Measurements from ENCODE around the gene SCO2. TPM values are rescaled to one million over a fixed set of nuclear protein-coding genes. Genes with fewer than 3 reads are reported as not detected.

Gene SCO2
- total RNA-seq, 1 experiment from 2014 or later: 6.5 TPM

GRCh38 chr22:50500452-50500851 lies 24.9 kb downstream of the SCO2 start:
- TF ChIP-seq CTCF (IDR thresholded peaks at IDR 0.05; ENCODE audit: insufficient read depth in 1 of 2, low read depth in 1 of 2, low read length in 1 of 2, severe bottlenecking in 1 of 2, unreplicated experiment in 1 of 2): no peak
- H3K27me3 Mint-ChIP-seq (ENCODE audit: insufficient read depth, unreplicated experiment): no peaks in the 10 kb centered on the region
- Histone ChIP-seq H3K9me3 (no peaks in the 10 kb centered on the region), H3K4me1 (peaks cover 6% of the 10 kb centered on the region; the same call in 1 of the 2 replicates), H3K36me3 (ENCODE audit: control insufficient read depth, insufficient read depth, low read length) (no peaks in the 10 kb centered on the region; the same call in 1 of the 2 replicates), H3K27me3 (replicated peaks; ENCODE audit: control insufficient read depth, insufficient read depth, low read length) (no peaks in the 10 kb centered on the region), H3K4me3 (ENCODE audit: low read depth, low read length) (no peak overlapping the region)
- DNase-seq: no peak
- CTCF ChIA-PET: interaction anchor here (0.7 to 3.8 kb wide), 2 partner anchors 7 to 9 kb away, joined by 3 to 14 read pairs; partner anchors contain the start of genes LMF2 and NCAPH2
- H3K9me3 Mint-ChIP-seq (ENCODE audit: unreplicated experiment): no peaks in the 10 kb centered on the region
- no TSS peak for BruUV-seq (replicated peaks)
- intact Hi-C loops (cut with micrococcal nuclease; ENCODE audit: unreplicated experiment): loop anchor here (10.0 kb wide), 1 partner anchor 106 kb away; no protein-coding TSS in a partner anchor
- no peak overlapping the region for H3K27ac Mint-ChIP-seq (ENCODE audit: unreplicated experiment)
- no peak overlapping the region for H3K4me3 Mint-ChIP-seq (ENCODE audit: unreplicated experiment)
- H3K36me3 Mint-ChIP-seq (ENCODE audit: insufficient read depth, unreplicated experiment): peaks cover 5% of the 10 kb centered on the region
- peaks cover 7% of the 10 kb centered on the region for H3K4me1 Mint-ChIP-seq (ENCODE audit: low read depth, unreplicated experiment)
- POLR2A ChIA-PET: no interaction called here

- H3K4me3 ChIP-seq (ENCODE audit: low read depth, low read length): peak overlapping the region; percentile 1; the same call in 1 of the 2 replicates
- BruUV-seq (replicated peaks): no TSS peak
- peaks cover 6% of the 10 kb centered on the region; the same call in 1 of the 2 replicates for H3K4me1 ChIP-seq
- H3K4me3 Mint-ChIP-seq (ENCODE audit: unreplicated experiment): peak overlapping the region; percentile 53
- peak; percentile 40 to 62 for TF ChIP-seq CTCF (IDR thresholded peaks at IDR 0.05; ENCODE audit: insufficient read depth in 1 of 2, low read depth in 1 of 2, low read length in 1 of 2, severe bottlenecking in 1 of 2, unreplicated experiment in 1 of 2)
- CTCF ChIA-PET: interaction anchor here (0.5 to 3.8 kb wide), 9 partner anchors 9 to 231 kb away, joined by 3 to 19 read pairs (median 6); partner anchors contain the start of genes ADM2, LMF2, NCAPH2 and SCO2
- H3K27me3 ChIP-seq (replicated peaks; ENCODE audit: control insufficient read depth, insufficient read depth, low read length): no peaks in the 10 kb centered on the region
- H3K27ac Mint-ChIP-seq (ENCODE audit: unreplicated experiment): peak overlapping the region; percentile 63
- peaks cover 5% of the 10 kb centered on the region for H3K36me3 Mint-ChIP-seq (ENCODE audit: insufficient read depth, unreplicated experiment)
- H3K27me3 Mint-ChIP-seq (ENCODE audit: insufficient read depth, unreplicated experiment): no peaks in the 10 kb centered on the region
- H3K9me3 ChIP-seq: no peaks in the 10 kb centered on the region
- DNase-seq: peak; percentile 86 to 88
- POLR2A ChIA-PET: interaction anchor here (1.1 to 2.6 kb wide), 2 partner anchors 10 to 27 kb away, joined by 5 to 14 read pairs; partner anchors contain the start of genes LMF2, NCAPH2 and SCO2
- H3K9me3 Mint-ChIP-seq (ENCODE audit: unreplicated experiment): no peaks in the 10 kb centered on the region
- intact Hi-C loops (cut with micrococcal nuclease; ENCODE audit: unreplicated experiment): loop anchor here (1.0 to 2.0 kb wide), 2 partner anchors 14 to 41 kb away; no protein-coding TSS in a partner anchor
- H3K4me1 Mint-ChIP-seq (ENCODE audit: low read depth, unreplicated experiment): peaks cover 7% of the 10 kb centered on the region
- H3K36me3 ChIP-seq (ENCODE audit: control insufficient read depth, insufficient read depth, low read length): no peaks in the 10 kb centered on the region
Measured at GRCh38 chr22:50498322-50498890, 27.0 kb downstream of the SCO2 start.

- BruUV-seq (replicated peaks): no TSS peak
- intact Hi-C loops (cut with micrococcal nuclease; ENCODE audit: unreplicated experiment): no loop called here
Measured at GRCh38 chr22:50497093-50497492, 28.3 kb downstream of the SCO2 start.

More at GRCh38 chr22:50497093-50497492, 28.3 kb downstream of the SCO2 start:
- H3K9me3 ChIP-seq: no peaks in the 10 kb centered on the region
- CTCF ChIA-PET: interaction anchor here (0.7 to 3.8 kb wide), 6 partner anchors 11 to 188 kb away, joined by 4 to 19 read pairs (median 7); partner anchors contain the start of genes LMF2, NCAPH2, SCO2 and SYCE3
- no peak overlapping the region for H3K4me3 ChIP-seq (ENCODE audit: low read depth, low read length)
- H3K36me3 Mint-ChIP-seq (ENCODE audit: insufficient read depth, unreplicated experiment): peaks cover 5% of the 10 kb centered on the region
- no peak for TF ChIP-seq CTCF (IDR thresholded peaks at IDR 0.05; ENCODE audit: insufficient read depth in 1 of 2, low read depth in 1 of 2, low read length in 1 of 2, severe bottlenecking in 1 of 2, unreplicated experiment in 1 of 2)
- peaks cover 7% of the 10 kb centered on the region for H3K4me1 Mint-ChIP-seq (ENCODE audit: low read depth, unreplicated experiment)
- no peak for DNase-seq
- no peaks in the 10 kb centered on the region for H3K36me3 ChIP-seq (ENCODE audit: control insufficient read depth, insufficient read depth, low read length)
- H3K27me3 Mint-ChIP-seq (ENCODE audit: insufficient read depth, unreplicated experiment): no peaks in the 10 kb centered on the region
- POLR2A ChIA-PET: interaction anchor here (2.6 kb wide), 1 partner anchor 11 kb away, joined by 14 read pairs; the partner anchor contains the start of genes LMF2 and NCAPH2
- H3K27me3 ChIP-seq (replicated peaks; ENCODE audit: control insufficient read depth, insufficient read depth, low read length): no peaks in the 10 kb centered on the region
- no peak overlapping the region for H3K27ac Mint-ChIP-seq (ENCODE audit: unreplicated experiment)
- no peak overlapping the region for H3K4me3 Mint-ChIP-seq (ENCODE audit: unreplicated experiment)
- H3K9me3 Mint-ChIP-seq (ENCODE audit: unreplicated experiment): no peaks in the 10 kb centered on the region
- peaks cover 6% of the 10 kb centered on the region; the same call in 1 of the 2 replicates for H3K4me1 ChIP-seq

Measured in Caco-2 (cell line).